Neural cell (in vitro differentiated cells): ENCODE results near the gene LPP. TPM values are rescaled to one million over a fixed set of nuclear protein-coding genes. Genes with fewer than 3 reads are reported as not detected.

Source experiments
- H2AFZ ChIP-seq: fragments of 200-600, 300-800 bp; sonication (generic), shearing (Covaris generic); 2 replicates; pipeline ENCODE4 v1.6.0; 2014; ENCODE audit warnings: low read depth, mild to moderate bottlenecking, antibody characterized with exemption, low read length, moderate library complexity
- H3F3A ChIP-seq: fragments of 200-600 bp; shearing (Covaris generic); 2 replicates; pipeline ENCODE4 v1.6.1; 2016; ENCODE audit warnings: mild to moderate bottlenecking, moderate library complexity, mixed read lengths, antibody characterized with exemption, low read length; ENCODE audit not compliant: insufficient read depth, poor library complexity, severe bottlenecking
- H3K27ac ChIP-seq: fragments of 200-600, 300-800 bp; sonication (generic), shearing (Covaris generic); 2 replicates; pipeline ENCODE4 v1.5.1; 2014; ENCODE audit warnings: mild to moderate bottlenecking, low read length, moderate library complexity
- H3K27me3 ChIP-seq: fragments of 300-800, 200-600 bp; sonication (generic), shearing (Covaris generic); 2 replicates; pipeline ENCODE4 v1.6.0; 2014; ENCODE audit warnings: mild to moderate bottlenecking, low read depth, low read length, moderate library complexity; ENCODE audit not compliant: insufficient read depth
- H3K36me3 ChIP-seq: fragments of 300-800, 200-600 bp; sonication (generic), shearing (Covaris generic); 2 replicates; pipeline ENCODE4 v1.5.1; 2014; ENCODE audit warnings: mild to moderate bottlenecking, antibody characterized with exemption, low read length, moderate library complexity; ENCODE audit not compliant: insufficient read depth
- H3K4me2 ChIP-seq: fragments of 300-800, 200-600 bp; sonication (generic), shearing (Covaris generic); 2 replicates; pipeline ENCODE4 v1.6.0; 2014; ENCODE audit warnings: mild to moderate bottlenecking, low read length
- H3K4me3 ChIP-seq: fragments of 300-800, 200-600 bp; sonication (generic), shearing (Covaris generic); 2 replicates; pipeline ENCODE4 v1.5.1; 2014; ENCODE audit warnings: mild to moderate bottlenecking, low read length, moderate library complexity
- H3K79me2 ChIP-seq: fragments of 200-600 bp; shearing (Covaris generic); replicated peaks from 2 replicates; pipeline ENCODE4 v1.6.0; 2014; ENCODE audit warnings: mild to moderate bottlenecking, low read length, moderate library complexity; ENCODE audit not compliant: insufficient read depth
- H3K9ac ChIP-seq: fragments of 300-800, 200-600 bp; sonication (generic), shearing (Covaris generic); 2 replicates; pipeline ENCODE4 v1.6.1; 2016; ENCODE audit warnings: mild to moderate bottlenecking, low read length, mixed read lengths
- H3K9me2 ChIP-seq: fragments of 200-600 bp; shearing (Covaris generic); 2 replicates; pipeline ENCODE4 v1.6.1; 2016; ENCODE audit warnings: mild to moderate bottlenecking, low read length, mixed read lengths; ENCODE audit not compliant: insufficient read depth
- H3K9me3 ChIP-seq: fragments of 200-600, 300-800 bp; sonication (generic), shearing (Covaris generic); 2 replicates; pipeline ENCODE4 v1.6.1; 2016; ENCODE audit warnings: mild to moderate bottlenecking, mixed run types, low read length, moderate library complexity, mixed read lengths
- H4K20me1 ChIP-seq: fragments of 200-600 bp; shearing (Covaris generic); 2 replicates; pipeline ENCODE4 v1.6.1; 2016; ENCODE audit warnings: mild to moderate bottlenecking, mixed run types; ENCODE audit not compliant: insufficient read depth
- EP300 ChIP-seq: fragments of 450-650 bp; conservative IDR thresholded peaks from 2 replicates; pipeline ENCODE4 v1.6.1; 2014; ENCODE audit warnings: antibody characterized with exemption, mild to moderate bottlenecking, moderate library complexity; ENCODE audit not compliant: poor library complexity, severe bottlenecking
- EZH2 ChIP-seq: fragments of 200-600, 300-800 bp; shearing (Covaris generic), sonication (generic); IDR thresholded peaks from 2 replicates; pipeline ENCODE4 v1.6.1; 2014; ENCODE audit warnings: antibody characterized with exemption, low read length, borderline replicate concordance, mild to moderate bottlenecking; ENCODE audit not compliant: insufficient read depth, poor library complexity, severe bottlenecking
- MXI1 ChIP-seq: fragments of 450-650 bp; conservative IDR thresholded peaks from 2 replicates; pipeline ENCODE4 v1.6.1; 2014; ENCODE audit warnings: antibody characterized with exemption, mild to moderate bottlenecking; ENCODE audit not compliant: poor library complexity, severe bottlenecking
- POLR2AphosphoS5 ChIP-seq: IDR thresholded peaks from 2 replicates; pipeline ENCODE4 v1.6.1; 2012
- RAD21 ChIP-seq: fragments of 450-650 bp; conservative IDR thresholded peaks from 2 replicates; pipeline ENCODE4 v1.6.1; 2014; ENCODE audit warnings: antibody characterized with exemption, mild to moderate bottlenecking, moderate library complexity
- REST ChIP-seq: IDR thresholded peaks from 2 replicates; pipeline ENCODE4 v1.6.1; 2012; ENCODE audit warnings: borderline replicate concordance
- SMC3 ChIP-seq: fragments of 450-650 bp; conservative IDR thresholded peaks from 2 replicates; pipeline ENCODE4 v1.6.1; 2014; ENCODE audit warnings: antibody characterized with exemption, mild to moderate bottlenecking, moderate library complexity; ENCODE audit not compliant: poor library complexity
- TAF1 ChIP-seq: IDR thresholded peaks from 2 replicates; pipeline ENCODE4 v1.6.1; 2012; ENCODE audit warnings: low read depth
- polyA plus RNA-seq: library from polyadenylated mRNA; depleted of rRNA; stranded (reverse); fragments of >200 nt; gene quantifications from 2 replicates; pipeline ENCODE4 v1.2.3, GENCODE V29; 2014
- TF ChIP-seq, protein P1 (sequence below): fragments of 450-650 bp; IDR thresholded peaks from 2 replicates; pipeline ENCODE4 v1.5.1; 2014; ENCODE audit warnings: antibody characterized with exemption, mild to moderate bottlenecking, moderate library complexity; ENCODE audit not compliant: poor library complexity, severe bottlenecking

The LPP gene
- polyA plus RNA-seq, 1 donor from 2014 or later, result 3.0 TPM

GRCh38 chr3:188211476-188211875 is 57.5 kb downstream of the LPP start:
- Histone ChIP-seq H3K4me3 (no peak overlapping the region), H3K27me3 (no peaks in the 10 kb centered on the region), H3F3A (peaks cover 2% of the 10 kb centered on the region), H3K9me2 (no peaks in the 10 kb centered on the region), H3K9ac (no peak overlapping the region), H3K27ac (no peak overlapping the region), H4K20me1 (no peaks in the 10 kb centered on the region), H3K36me3 (no peaks in the 10 kb centered on the region), H3K79me2 (peaks cover 4% of the 10 kb centered on the region), H2AFZ (no peak overlapping the region), H3K4me2 (no peak overlapping the region), H3K9me3 (no peaks in the 10 kb centered on the region)
- TF ChIP-seq POLR2AphosphoS5, result no peak
- no peak for TF ChIP-seq EP300
- TF ChIP-seq TAF1, result no peak
- no peak for TF ChIP-seq REST
- TF ChIP-seq SMC3, result no peak
- TF ChIP-seq, protein P1, sequence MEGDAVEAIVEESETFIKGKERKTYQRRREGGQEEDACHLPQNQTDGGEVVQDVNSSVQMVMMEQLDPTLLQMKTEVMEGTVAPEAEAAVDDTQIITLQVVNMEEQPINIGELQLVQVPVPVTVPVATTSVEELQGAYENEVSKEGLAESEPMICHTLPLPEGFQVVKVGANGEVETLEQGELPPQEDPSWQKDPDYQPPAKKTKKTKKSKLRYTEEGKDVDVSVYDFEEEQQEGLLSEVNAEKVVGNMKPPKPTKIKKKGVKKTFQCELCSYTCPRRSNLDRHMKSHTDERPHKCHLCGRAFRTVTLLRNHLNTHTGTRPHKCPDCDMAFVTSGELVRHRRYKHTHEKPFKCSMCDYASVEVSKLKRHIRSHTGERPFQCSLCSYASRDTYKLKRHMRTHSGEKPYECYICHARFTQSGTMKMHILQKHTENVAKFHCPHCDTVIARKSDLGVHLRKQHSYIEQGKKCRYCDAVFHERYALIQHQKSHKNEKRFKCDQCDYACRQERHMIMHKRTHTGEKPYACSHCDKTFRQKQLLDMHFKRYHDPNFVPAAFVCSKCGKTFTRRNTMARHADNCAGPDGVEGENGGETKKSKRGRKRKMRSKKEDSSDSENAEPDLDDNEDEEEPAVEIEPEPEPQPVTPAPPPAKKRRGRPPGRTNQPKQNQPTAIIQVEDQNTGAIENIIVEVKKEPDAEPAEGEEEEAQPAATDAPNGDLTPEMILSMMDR, result no peak

DNA sequence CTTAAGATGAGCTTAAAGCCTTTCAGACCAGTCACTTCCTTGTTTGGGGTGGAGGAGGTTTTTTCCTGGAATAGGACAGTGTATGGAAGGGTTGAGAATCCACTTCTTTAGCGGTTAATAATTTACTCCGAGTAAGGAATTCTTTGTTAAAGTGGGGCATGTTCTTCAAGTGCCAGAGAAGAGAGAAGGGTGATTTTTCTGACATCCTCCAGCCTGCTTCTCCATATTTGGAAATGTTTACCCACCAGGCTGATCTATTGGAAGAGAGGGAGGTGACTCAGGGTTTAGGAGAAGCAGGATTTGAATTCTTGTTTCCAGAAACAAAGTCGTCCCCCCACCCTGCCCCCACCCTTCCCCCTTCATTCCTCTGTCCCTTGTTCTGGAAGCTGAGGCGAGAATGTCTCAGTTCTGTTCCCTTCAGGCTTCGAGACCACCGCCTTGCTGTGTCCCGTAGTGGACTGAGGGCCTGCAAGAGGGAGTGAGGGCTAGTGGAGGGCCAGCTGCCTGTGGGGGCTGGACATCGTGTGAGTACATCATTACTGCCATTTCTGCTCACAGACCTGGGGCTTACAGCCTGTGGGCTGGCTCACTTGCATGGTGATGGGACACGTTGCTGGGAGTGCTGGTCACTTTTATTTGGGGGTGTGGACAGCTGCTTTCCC is 58.5 kb downstream of the LPP start:
- TF ChIP-seq, protein P1, result no peak
- TF ChIP-seq RAD21 (no peak), SMC3 (no peak), EP300 (no peak), EZH2 (no peak), REST (no peak), POLR2AphosphoS5 (no peak), MXI1 (no peak), TAF1 (no peak)
- Histone ChIP-seq H4K20me1 (no peaks in the 10 kb centered on the region), H2AFZ (no peak overlapping the region), H3K36me3 (no peaks in the 10 kb centered on the region), H3K4me3 (no peak overlapping the region), H3K27ac (no peak overlapping the region), H3K4me2 (no peak overlapping the region), H3F3A (peaks cover 2% of the 10 kb centered on the region), H3K27me3 (no peaks in the 10 kb centered on the region), H3K9me3 (no peaks in the 10 kb centered on the region), H3K79me2 (peaks cover 4% of the 10 kb centered on the region), H3K9me2 (no peaks in the 10 kb centered on the region), H3K9ac (no peak overlapping the region)
